Fibroblast of skin of right biceps (primary cell): ENCODE data around the gene ZBTB20.

Source experiments
- DNase-seq: peaks from one replicate; pipeline ENCODE4 v3.0.0-alpha.2; 2013

Gene ZBTB20

GRCh38 chr3:114903213-114903612 lies 243.9 kb downstream of the ZBTB20 start:
- no peak for DNase-seq

- DNase-seq: no peak
These were observed 244.4 kb downstream of the ZBTB20 start for GRCh38 chr3:114902691-114903101.

GRCh38 chr3:114900908-114901307 lies 246.2 kb downstream of the ZBTB20 start:
- DNase-seq: no peak

GRCh38 chr3:114899186-114899931 lies 247.7 kb downstream of the ZBTB20 start:
- no peak for DNase-seq

- no peak for DNase-seq
These were observed 250.1 kb downstream of the ZBTB20 start for GRCh38 chr3:114896978-114897377.

GRCh38 chr3:114893361-114893760 lies 253.7 kb downstream of the ZBTB20 start:
- DNase-seq: no peak

- DNase-seq: no peak
These were observed 254.2 kb downstream of the ZBTB20 start for GRCh38 chr3:114892880-114893279.

- DNase-seq: no peak
These were observed 254.8 kb downstream of the ZBTB20 start for GRCh38 chr3:114892131-114892879.

GRCh38 chr3:114887806-114888205 lies 259.3 kb downstream of the ZBTB20 start:
- DNase-seq: peak; percentile 35

- DNase-seq: no peak
These were observed 260.2 kb downstream of the ZBTB20 start for GRCh38 chr3:114886905-114887304.

- no peak for DNase-seq
These were observed 262.7 kb downstream of the ZBTB20 start for GRCh38 chr3:114884213-114884923.

- no peak for DNase-seq
These were observed 267.0 kb downstream of the ZBTB20 start for GRCh38 chr3:114880078-114880477.

GRCh38 chr3:114879059-114880031 lies 267.7 kb downstream of the ZBTB20 start:
- DNase-seq: peak; percentile 69

- DNase-seq: peak; percentile 66
These were observed 268.8 kb downstream of the ZBTB20 start for GRCh38 chr3:114878114-114878839.

- no peak for DNase-seq
These were observed 269.5 kb downstream of the ZBTB20 start for GRCh38 chr3:114877378-114878113.

- no peak for DNase-seq
These were observed 272.5 kb downstream of the ZBTB20 start for GRCh38 chr3:114874522-114874971.

- DNase-seq: no peak
These were observed 273.5 kb downstream of the ZBTB20 start for GRCh38 chr3:114873591-114873990.

GRCh38 chr3:114872588-114872987 lies 274.5 kb downstream of the ZBTB20 start:
- no peak for DNase-seq

GRCh38 chr3:114872050-114872449 lies 275.0 kb downstream of the ZBTB20 start:
- DNase-seq: no peak

- DNase-seq: no peak
These were observed 279.1 kb downstream of the ZBTB20 start for GRCh38 chr3:114867835-114868503.
